Endothelial cell of umbilical vein (primary cell): ENCODE data around the gene SLIT1. TPM values are rescaled to one million over a fixed set of nuclear protein-coding genes. Genes with fewer than 3 reads are reported as not detected.

Experiments
- BruUV-seq: library from RNA; stranded (reverse); fragments of 400-500 nt; replicated peaks from 2 replicates; lab custom pipeline; 2021; lab: Mats Ljungman, UMichigan
- CTCF ChIA-PET: fragments of 300-600, 350-600 bp; sonication (Branson Sonifier 250); formaldehyde crosslinking; loops from one replicate; lab custom pipeline; 2021; ENCODE audit warnings: antibody characterized with exemption, inconsistent platforms; lab: Charles Lee
- POLR2A ChIA-PET: fragments of 300-600, 350-600 bp; sonication (Branson Sonifier 250); formaldehyde crosslinking; loops from one replicate; lab custom pipeline; 2021; ENCODE audit warnings: antibody characterized with exemption, inconsistent platforms; lab: Charles Lee
- DNase-seq: peaks from one replicate; pipeline ENCODE4 v3.0.0-alpha.2; 2011; ENCODE audit warnings: low read depth, low spot score
- FAIRE-seq: peaks from 2 replicates; lab custom pipeline; 2011; peaks lifted over from hg19 to GRCh38; lab: Jason Lieb, UNC
- H2AFZ ChIP-seq: 2 replicates; pipeline ENCODE4 v1.6.0; 2012; ENCODE audit warnings: low read depth, low read length, control low read depth, inconsistent platforms
- H3K27ac ChIP-seq: 2 replicates; pipeline ENCODE4 v1.5.1; 2011; ENCODE audit warnings: low read depth, mild to moderate bottlenecking, control low read depth, low read length, moderate library complexity; ENCODE audit not compliant: insufficient read depth
- H3K27me3 ChIP-seq, 2 experiments: 2 replicates each; pipeline versions ENCODE4 v1.6.0 to v1.6.1; 2011; ENCODE audit warnings: low read length in 2 of 2, mixed read lengths in 1 of 2; ENCODE audit not compliant: control insufficient read depth in 2 of 2, insufficient read depth in 2 of 2
- H3K36me3 ChIP-seq, 2 experiments: 2 replicates in 1 of 2; 3 replicates in 1 of 2; pipeline ENCODE4 v1.5.1; 2011; ENCODE audit warnings: low read length in 2 of 2, mild to moderate bottlenecking in 1 of 2, moderate library complexity in 1 of 2; ENCODE audit not compliant: control insufficient read depth in 2 of 2, insufficient read depth in 2 of 2; ENCODE audit errors: extremely low read depth in 1 of 2
- H3K4me1 ChIP-seq: 3 replicates; pipeline ENCODE4 v1.5.1; 2011; ENCODE audit warnings: mild to moderate bottlenecking, low read length; ENCODE audit not compliant: control insufficient read depth, insufficient read depth; ENCODE audit errors: extremely low read depth
- H3K4me2 ChIP-seq: 2 replicates; pipeline ENCODE4 v1.6.1; 2011; ENCODE audit warnings: low read length, control low read depth, mixed read lengths; ENCODE audit not compliant: insufficient read depth
- H3K4me3 ChIP-seq, 3 experiments: fragments of 200-600 bp in 1 of 3; sonication (generic), shearing (Covaris generic) in 1 of 3; replicated peaks in 1 of 3; 2 replicates each; pipeline ENCODE4 v1.5.1; 2011 to 2016; ENCODE audit warnings: control low read depth in 3 of 3, low read length in 3 of 3, mild to moderate bottlenecking in 2 of 3, inconsistent platforms in 1 of 3, low read depth in 1 of 3, moderate library complexity in 1 of 3; ENCODE audit not compliant: insufficient read depth in 1 of 3
- H3K79me2 ChIP-seq: 2 replicates; pipeline ENCODE4 v1.6.0; 2012; ENCODE audit warnings: low read length, inconsistent platforms; ENCODE audit not compliant: control insufficient read depth, insufficient read depth
- H3K9ac ChIP-seq: replicated peaks from 2 replicates; pipeline ENCODE3; 2011; ENCODE audit warnings: low read length, control low read depth; ENCODE audit not compliant: insufficient read depth; ENCODE audit errors: extremely low read depth
- H3K9me1 ChIP-seq: replicated peaks from 3 replicates; pipeline ENCODE4 v1.6.0; 2011; ENCODE audit warnings: mild to moderate bottlenecking, low read length; ENCODE audit not compliant: control insufficient read depth, insufficient read depth; ENCODE audit errors: extremely low read depth
- H3K9me3 ChIP-seq: replicated peaks from 2 replicates; pipeline ENCODE4 v1.5.1; 2012; ENCODE audit warnings: low read length, inconsistent platforms; ENCODE audit not compliant: control insufficient read depth, insufficient read depth
- H4K20me1 ChIP-seq: replicated peaks from 2 replicates; pipeline ENCODE3; 2011; ENCODE audit warnings: mild to moderate bottlenecking, low read length; ENCODE audit not compliant: control insufficient read depth, insufficient read depth; ENCODE audit errors: extremely low read depth
- EZH2 ChIP-seq: IDR thresholded peaks from 2 replicates; pipeline ENCODE4 v1.6.1; 2012; ENCODE audit warnings: borderline replicate concordance, low read depth, mild to moderate bottlenecking, moderate library complexity, low read length, inconsistent platforms; ENCODE audit not compliant: severe bottlenecking
- FOS ChIP-seq: IDR thresholded peaks from 2 replicates; pipeline ENCODE4 v1.6.1; 2011; ENCODE audit warnings: mild to moderate bottlenecking, low read length, moderate library complexity, borderline replicate concordance; ENCODE audit not compliant: insufficient read depth
- JUN ChIP-seq: IDR thresholded peaks from 2 replicates; pipeline ENCODE4 v1.6.1; 2011; ENCODE audit warnings: borderline replicate concordance, low read depth; ENCODE audit not compliant: insufficient read length, insufficient read depth
- MAX ChIP-seq: IDR thresholded peaks from 2 replicates; pipeline ENCODE4 v1.6.1; 2011; ENCODE audit not compliant: insufficient read depth, insufficient read length
- MYC ChIP-seq: IDR thresholded peaks from one replicate; pipeline ENCODE4 v1.6.1; 2011; ENCODE audit warnings: mild to moderate bottlenecking, low read depth, low read length
- POLR2A ChIP-seq: IDR thresholded peaks from 2 replicates; pipeline ENCODE4 v1.6.1; 2012; ENCODE audit warnings: low read depth, mild to moderate bottlenecking, control low read depth, low read length
- POLR2AphosphoS5 ChIP-seq: IDR thresholded peaks from 2 replicates; pipeline ENCODE4 v1.6.1; 2012; ENCODE audit warnings: low read depth, mild to moderate bottlenecking, control low read depth, low read length, moderate library complexity; ENCODE audit not compliant: insufficient read depth
- dilution Hi-C: fragments of 300-500 bp; cut with MboI; formaldehyde crosslinking; loops from one replicate; pipeline ENCODE4 v1.15.0; 2019; ENCODE audit warnings: low sequenced_read_pairs; ENCODE audit not compliant: extremely low pct_ligation_motif_present
- intact Hi-C: fragments of 100-400 bp; cut with micrococcal nuclease; formaldehyde crosslinking; loops from one replicate; pipeline ENCODE4 v1.10.0; 2022
- polyA plus RNA-seq, 4 experiments: library from polyadenylated mRNA; depleted of rRNA in 3 of 4; stranded (reverse) in 3 of 4; unstranded in 1 of 4; fragments of >200 nt; gene quantifications; 2 replicates each; pipeline versions ENCODE4 v1.2.1 to v1.2.3, GENCODE V29; 2011 to 2012; ENCODE audit warnings: missing spikeins in 1 of 4
- total RNA-seq: library from RNA; stranded (reverse); gene quantifications from 2 replicates; pipeline ENCODE4 v1.2.3, GENCODE V29; 2021
- TF ChIP-seq, protein P1 (sequence below), 2 donors: IDR thresholded peaks; 1 replicate in 1 of 2; 2 replicates in 1 of 2; pipeline ENCODE4 v1.5.1; 2011; ENCODE audit warnings: low read length in 2 of 2, mild to moderate bottlenecking in 2 of 2, moderate library complexity in 2 of 2, control low read depth in 1 of 2, inconsistent platforms in 1 of 2, low read depth in 1 of 2; ENCODE audit not compliant: insufficient read depth in 1 of 2; ENCODE audit errors: extremely low read depth in 1 of 2

The SLIT1 gene
- total and polyA plus RNA-seq, 2 donors (not counting 3 experiments of a cell fraction or from before 2014, with no cell fraction given) = 0.04 to 0.20 TPM

DNA sequence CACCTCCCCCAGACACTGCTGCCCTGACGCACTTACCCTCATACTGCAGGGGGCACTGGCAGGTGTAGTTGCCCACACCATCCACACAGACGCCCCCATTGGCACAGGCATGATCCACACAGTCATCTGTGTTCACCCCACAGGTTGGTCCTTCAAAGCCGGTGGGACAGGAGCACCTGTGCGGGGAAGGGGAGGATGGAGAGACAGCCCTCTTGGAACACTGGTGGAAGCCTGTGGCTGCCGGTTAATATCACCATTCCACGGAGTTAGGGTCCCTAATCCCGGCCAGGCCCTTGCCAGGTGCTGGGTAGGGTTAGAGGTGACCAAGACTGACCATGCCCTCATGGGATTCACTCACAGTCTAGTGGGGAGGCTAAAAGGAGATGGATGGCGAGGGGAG is 171.8 kb downstream of the SLIT1 start:
- Histone ChIP-seq H3K27ac (no peak overlapping the region), H3K4me2 (no peak overlapping the region), H3K79me2 (no peaks in the 10 kb centered on the region), H3K4me3 (no peak overlapping the region), H3K9ac (no peak overlapping the region), H3K27me3 (no peaks in the 10 kb centered on the region), H3K4me1 (no peaks in the 10 kb centered on the region), H4K20me1 (no peaks in the 10 kb centered on the region), H3K36me3 (no peaks in the 10 kb centered on the region), H3K9me1 (no peaks in the 10 kb centered on the region), H2AFZ (no peak overlapping the region), H3K9me3 (no peaks in the 10 kb centered on the region)
- DNase-seq (no peak), FAIRE-seq (no peak)
- dilution Hi-C loops = no loop called here
- POLR2A ChIA-PET = no interaction called here
- BruUV-seq = no TSS peak
- intact Hi-C loops = no loop called here
- CTCF ChIA-PET = interaction anchor here (2.8 to 4.9 kb wide), 2 partner anchors 10 to 24 kb away, joined by 8 to 20 read pairs; no protein-coding TSS in a partner anchor
- no peak for TF ChIP-seq EZH2
- TF ChIP-seq, protein P1, sequence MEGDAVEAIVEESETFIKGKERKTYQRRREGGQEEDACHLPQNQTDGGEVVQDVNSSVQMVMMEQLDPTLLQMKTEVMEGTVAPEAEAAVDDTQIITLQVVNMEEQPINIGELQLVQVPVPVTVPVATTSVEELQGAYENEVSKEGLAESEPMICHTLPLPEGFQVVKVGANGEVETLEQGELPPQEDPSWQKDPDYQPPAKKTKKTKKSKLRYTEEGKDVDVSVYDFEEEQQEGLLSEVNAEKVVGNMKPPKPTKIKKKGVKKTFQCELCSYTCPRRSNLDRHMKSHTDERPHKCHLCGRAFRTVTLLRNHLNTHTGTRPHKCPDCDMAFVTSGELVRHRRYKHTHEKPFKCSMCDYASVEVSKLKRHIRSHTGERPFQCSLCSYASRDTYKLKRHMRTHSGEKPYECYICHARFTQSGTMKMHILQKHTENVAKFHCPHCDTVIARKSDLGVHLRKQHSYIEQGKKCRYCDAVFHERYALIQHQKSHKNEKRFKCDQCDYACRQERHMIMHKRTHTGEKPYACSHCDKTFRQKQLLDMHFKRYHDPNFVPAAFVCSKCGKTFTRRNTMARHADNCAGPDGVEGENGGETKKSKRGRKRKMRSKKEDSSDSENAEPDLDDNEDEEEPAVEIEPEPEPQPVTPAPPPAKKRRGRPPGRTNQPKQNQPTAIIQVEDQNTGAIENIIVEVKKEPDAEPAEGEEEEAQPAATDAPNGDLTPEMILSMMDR (IDR thresholded peaks at IDR 0.05; ENCODE audit: extremely low read depth in 1 of 2, insufficient read depth in 1 of 2, low read depth in 1 of 2, low read length in 2 of 2) = no peak

- POLR2A ChIA-PET = no interaction called here
- Histone ChIP-seq H4K20me1 (no peaks in the 10 kb centered on the region), H3K27ac (no peak overlapping the region), H3K36me3 (no peaks in the 10 kb centered on the region), H3K9me1 (no peaks in the 10 kb centered on the region), H3K4me2 (no peak overlapping the region), H3K79me2 (no peaks in the 10 kb centered on the region), H3K9ac (no peak overlapping the region), H3K27me3 (no peaks in the 10 kb centered on the region), H3K4me1 (no peaks in the 10 kb centered on the region), H2AFZ (no peak overlapping the region), H3K4me3 (no peak overlapping the region), H3K9me3 (no peaks in the 10 kb centered on the region)
- TF ChIP-seq JUN = no peak
- TF ChIP-seq MAX = no peak
- TF ChIP-seq, protein P1 (IDR thresholded peaks at IDR 0.05; ENCODE audit: extremely low read depth in 1 of 2, insufficient read depth in 1 of 2, low read depth in 1 of 2, low read length in 2 of 2) = no peak
- TF ChIP-seq POLR2A = no peak
- no peak for TF ChIP-seq FOS
- TF ChIP-seq MYC = no peak
- TF ChIP-seq POLR2AphosphoS5 = no peak
- intact Hi-C loops = no loop called here
- CTCF ChIA-PET = interaction anchor here (1.2 to 4.9 kb wide), 3 partner anchors 11 to 24 kb away, joined by 3 to 20 read pairs (median 8); no protein-coding TSS in a partner anchor
- BruUV-seq = no TSS peak
- DNase-seq (no peak), FAIRE-seq (no peak)
- dilution Hi-C loops = no loop called here
These were observed 172.2 kb downstream of the SLIT1 start for GRCh38 chr10:97013568-97013967.
